IMR-90 (cell line): Measurements from ENCODE around the gene FARS2. TPM values are rescaled to one million over a fixed set of nuclear protein-coding genes. Genes with fewer than 3 reads are reported as not detected.

Source experiments
- ATAC-seq: fragments of 200-7000 bp; cut with Tn5 transposase; 2 replicates; pipeline ENCODE4 v1.9.1; 2020; ENCODE audit warnings: low read depth, mild to moderate bottlenecking, moderate library complexity
- BruUV-seq: library from RNA; stranded (reverse); fragments of 400-500 nt; replicated peaks from 2 replicates; lab custom pipeline; 2021; lab: Mats Ljungman, UMichigan
- CTCF ChIA-PET: fragments of 300-600 bp; formaldehyde crosslinking; extraction: SDS; loops from one replicate; lab custom pipeline; 2021; ENCODE audit warnings: antibody characterized with exemption; lab: Yijun Ruan, JAX
- POLR2A ChIA-PET: fragments of 300-600 bp; sonication (Branson Sonifier 250); formaldehyde crosslinking; loops from one replicate; lab custom pipeline; 2022; ENCODE audit warnings: antibody characterized with exemption; ENCODE audit not compliant: unreplicated experiment; lab: Charles Lee
- DNase-seq: peaks from one replicate; pipeline ENCODE4 v3.0.0; 2013
- H2AFZ ChIP-seq: replicated peaks from 2 replicates; pipeline ENCODE3; 2013; ENCODE audit warnings: low read length, mild to moderate bottlenecking; ENCODE audit not compliant: poor library complexity
- H2AK5ac ChIP-seq: 2 replicates; pipeline ENCODE4 v1.6.1; 2013; ENCODE audit warnings: low read depth, low read length, inconsistent platforms
- H2AK9ac ChIP-seq: replicated peaks from 2 replicates; pipeline ENCODE3; 2013; ENCODE audit warnings: mild to moderate bottlenecking, low read depth, low read length, moderate library complexity; ENCODE audit not compliant: poor library complexity
- H2BK120ac ChIP-seq: 2 replicates; pipeline ENCODE4 v1.6.1; 2013; ENCODE audit warnings: low read depth, low read length, inconsistent platforms
- H2BK15ac ChIP-seq: 3 replicates; pipeline ENCODE4 v1.6.1; 2013; ENCODE audit warnings: low read depth, low read length, inconsistent platforms
- H2BK20ac ChIP-seq: 2 replicates; pipeline ENCODE4 v1.6.1; 2013; ENCODE audit warnings: low read depth, mild to moderate bottlenecking, inconsistent platforms, low read length, moderate library complexity
- H2BK5ac ChIP-seq: 2 replicates; pipeline ENCODE4 v1.6.1; 2013; ENCODE audit warnings: mild to moderate bottlenecking, low read depth, low read length, inconsistent platforms; ENCODE audit not compliant: poor library complexity, severe bottlenecking
- H3K14ac ChIP-seq: replicated peaks from 2 replicates; pipeline ENCODE4 v1.6.1; 2013; ENCODE audit warnings: low read depth, low read length, inconsistent platforms
- H3K18ac ChIP-seq: 2 replicates; pipeline ENCODE4 v1.6.1; 2013; ENCODE audit warnings: low read depth, low read length, control low read depth
- H3K23ac ChIP-seq: 2 replicates; pipeline ENCODE4 v1.6.1; 2013; ENCODE audit warnings: low read depth, low read length, inconsistent platforms
- H3K27ac ChIP-seq: 2 replicates; pipeline ENCODE4 v1.5.1; 2013; ENCODE audit warnings: mild to moderate bottlenecking, control low read depth, low read length; ENCODE audit not compliant: insufficient read depth
- H3K27me3 ChIP-seq: 2 replicates; pipeline ENCODE4 v1.6.1; 2013; ENCODE audit warnings: low read length; ENCODE audit not compliant: control insufficient read depth, insufficient read depth
- H3K36me3 ChIP-seq: 2 replicates; pipeline ENCODE4 v1.6.1; 2013; ENCODE audit warnings: low read length, mixed read lengths; ENCODE audit not compliant: control insufficient read depth, insufficient read depth
- H3K4ac ChIP-seq: 2 replicates; pipeline ENCODE4 v1.6.1; 2013; ENCODE audit warnings: low read depth, low read length, inconsistent platforms
- H3K4me1 ChIP-seq: 2 replicates; pipeline ENCODE4 v1.6.1; 2013; ENCODE audit warnings: low read length, mixed read lengths; ENCODE audit not compliant: control insufficient read depth, insufficient read depth
- H3K4me2 ChIP-seq: 2 replicates; pipeline ENCODE4 v1.6.1; 2013; ENCODE audit warnings: low read depth, mild to moderate bottlenecking, control low read depth, low read length, moderate library complexity
- H3K4me3 ChIP-seq: 2 replicates; pipeline ENCODE4 v1.5.1; 2013; ENCODE audit warnings: low read depth, mild to moderate bottlenecking, control low read depth, low read length, moderate library complexity; ENCODE audit not compliant: insufficient read depth
- H3K56ac ChIP-seq: 2 replicates; pipeline ENCODE4 v1.6.1; 2013; ENCODE audit warnings: low read length, inconsistent platforms; ENCODE audit not compliant: insufficient read depth; ENCODE audit errors: extremely low read depth
- H3K79me1 ChIP-seq, 2 experiments: 2 replicates each; pipeline ENCODE4 v1.6.1; 2013; ENCODE audit warnings: low read length in 2 of 2, inconsistent platforms in 1 of 2, low read depth in 1 of 2
- H3K9ac ChIP-seq: 2 replicates; pipeline ENCODE4 v1.6.1; 2013; ENCODE audit warnings: low read depth, low read length, control low read depth
- H3K9me1 ChIP-seq: 2 replicates; pipeline ENCODE4 v1.6.1; 2013; ENCODE audit warnings: low read length, inconsistent platforms; ENCODE audit not compliant: insufficient read depth
- H3K9me3 ChIP-seq: 2 replicates; pipeline ENCODE4 v1.6.1; 2013; ENCODE audit warnings: low read length; ENCODE audit not compliant: control insufficient read depth, insufficient read depth
- H4K20me1 ChIP-seq: 2 replicates; pipeline ENCODE4 v1.6.1; 2013; ENCODE audit warnings: low read length, inconsistent platforms; ENCODE audit not compliant: insufficient read depth
- H4K5ac ChIP-seq: 2 replicates; pipeline ENCODE4 v1.6.1; 2013; ENCODE audit warnings: mild to moderate bottlenecking, low read depth, low read length, control low read depth
- H4K8ac ChIP-seq, 2 experiments: 2 replicates each; pipeline ENCODE4 v1.6.1; 2013; ENCODE audit warnings: low read depth in 2 of 2, low read length in 2 of 2, control low read depth in 1 of 2, inconsistent platforms in 1 of 2
- H4K91ac ChIP-seq: 2 replicates; pipeline ENCODE4 v1.6.1; 2013; ENCODE audit warnings: low read depth, low read length, inconsistent platforms; ENCODE audit not compliant: insufficient read depth
- BHLHE40 ChIP-seq: fragments of 150-350 bp; IDR thresholded peaks from 2 replicates; pipeline ENCODE4 v1.6.1; 2016; ENCODE audit warnings: mild to moderate bottlenecking, low read depth, low read length
- CEBPB ChIP-seq: IDR thresholded peaks from 2 replicates; pipeline ENCODE4 v1.6.1; 2012; ENCODE audit warnings: low read depth, low read length, improper control_type of control experiment
- CHD1 ChIP-seq: IDR thresholded peaks from 2 replicates; pipeline ENCODE4 v1.6.1; 2012; ENCODE audit warnings: low read depth, low read length, improper control_type of control experiment
- ELK1 ChIP-seq: fragments of 150-350 bp; IDR thresholded peaks from 2 replicates; pipeline ENCODE4 v1.6.1; 2016; ENCODE audit warnings: low read depth, mild to moderate bottlenecking, low read length, moderate library complexity, borderline replicate concordance
- FOS ChIP-seq: fragments of 150-350 bp; IDR thresholded peaks from 2 replicates; pipeline ENCODE4 v1.6.1; 2016; ENCODE audit warnings: low read depth, low read length
- MAFK ChIP-seq: IDR thresholded peaks from 2 replicates; pipeline ENCODE4 v1.6.1; 2012; ENCODE audit warnings: low read depth, low read length, improper control_type of control experiment
- MAZ ChIP-seq: IDR thresholded peaks from 2 replicates; pipeline ENCODE4 v1.6.1; 2012; ENCODE audit warnings: low read depth, mild to moderate bottlenecking, low read length, improper control_type of control experiment, moderate library complexity, borderline replicate concordance
- MXI1 ChIP-seq: IDR thresholded peaks from 2 replicates; pipeline ENCODE4 v1.6.1; 2012; ENCODE audit warnings: low read depth, mild to moderate bottlenecking, low read length, moderate library complexity, borderline replicate concordance
- NFE2L2 ChIP-seq: fragments of 150-350 bp; IDR thresholded peaks from 2 replicates; pipeline ENCODE4 v1.6.1; 2016; ENCODE audit warnings: low read depth, mild to moderate bottlenecking, low read length
- RAD21 ChIP-seq: IDR thresholded peaks from 2 replicates; pipeline ENCODE4 v1.6.1; 2012; ENCODE audit warnings: low read length, improper control_type of control experiment
- RFX5 ChIP-seq: IDR thresholded peaks from 2 replicates; pipeline ENCODE4 v1.8.0; 2012; ENCODE audit warnings: low read depth, mild to moderate bottlenecking, low read length, moderate library complexity
- SMC3 ChIP-seq: fragments of 150-350 bp; IDR thresholded peaks from 2 replicates; pipeline ENCODE4 v1.6.1; 2016; ENCODE audit warnings: low read depth, mild to moderate bottlenecking, antibody characterized with exemption, low read length, moderate library complexity
- WGBS, 2 experiments: methylation state at CpG; one replicate each; pipeline versions ENCODE4 v1.1.5 to v1.1.7; 2013; ENCODE audit warnings: missing lambda C conversion rate in 2 of 2; ENCODE audit not compliant: insufficient read length in 1 of 2; ENCODE audit errors: extremely low coverage in 2 of 2; 5-methylcytosine and 5-hydroxymethylcytosine counted together
- dilution Hi-C: fragments of 300-500 bp; cut with HindIII; formaldehyde crosslinking; loops from one replicate; pipeline ENCODE4 v1.14.3; 2018; ENCODE audit warnings: low sequenced_read_pairs; ENCODE audit not compliant: unreplicated experiment
- in situ Hi-C: fragments of 300-500 bp; cut with MboI; formaldehyde crosslinking; loops from 3 replicates; pipeline ENCODE4 v1.14.3; 2019; ENCODE audit warnings: low sequenced_read_pairs, inconsistent platforms, mixed read lengths
- intact Hi-C: fragments of 100-400 bp; cut with micrococcal nuclease; formaldehyde crosslinking; loops from 2 replicates; pipeline ENCODE4 v1.10.0; 2022
- polyA plus RNA-seq, 3 experiments: library from polyadenylated mRNA; depleted of rRNA; stranded (reverse); fragments of >200 nt; gene quantifications; 2 replicates each; pipeline ENCODE4 v1.2.3, GENCODE V29; 2012; ENCODE audit warnings: low replicate concordance in 1 of 3
- total RNA-seq: library from RNA; depleted of rRNA; stranded (reverse); fragments of >200 nt; gene quantifications from 2 replicates; pipeline ENCODE4 v1.2.3, GENCODE V29; 2012
- TF ChIP-seq, protein P1 (sequence below): conservative IDR thresholded peaks from 2 replicates; pipeline ENCODE4 v1.5.1; 2012; ENCODE audit warnings: mild to moderate bottlenecking, low read depth, low read length, improper control_type of control experiment

FARS2 gene
- total and polyA plus RNA-seq, 2 of the 4 experiments (the other 2 are of a cell fraction), result 12.1 to 28.9 TPM

DNA sequence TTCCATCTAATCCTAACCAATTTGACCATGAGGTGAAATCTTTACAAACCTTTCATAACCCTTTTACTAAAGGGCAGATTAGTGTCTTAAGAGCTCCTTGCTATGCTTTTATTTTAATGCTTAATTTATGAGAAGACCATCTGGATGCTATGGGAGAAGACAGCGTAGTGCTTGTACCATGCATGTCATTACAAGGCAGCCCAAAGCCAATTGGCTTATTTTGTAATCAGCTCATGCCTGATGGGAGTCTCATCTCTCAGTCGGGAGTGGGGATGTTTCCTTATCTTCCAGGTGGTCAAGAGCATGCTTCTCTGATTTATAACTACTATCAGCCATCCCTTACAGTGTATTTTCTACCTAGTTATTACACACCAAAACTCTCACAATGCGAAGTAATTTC lies 304.7 kb downstream of the FARS2 start:
- Histone ChIP-seq H3K4ac (no peak overlapping the region), H3K36me3 (no peaks in the 10 kb centered on the region), H3K9me3 (no peaks in the 10 kb centered on the region), H3K23ac (no peak overlapping the region), H2AK9ac (no peak overlapping the region), H3K14ac (no peak overlapping the region), H2AFZ (no peak overlapping the region), H3K4me1 (no peaks in the 10 kb centered on the region), H3K9ac (no peak overlapping the region), H2AK5ac (no peak overlapping the region), H4K5ac (no peak overlapping the region), H4K8ac (no peak overlapping the region), H2BK15ac (no peak overlapping the region), H3K79me1 (0 out of 4 replicates have a peak, but pooled peaks cover 3 to 4% of the 10 kb centered on the region in 2 experiments), H3K56ac (no peak overlapping the region), H2BK20ac (no peak overlapping the region), H3K27ac (no peak overlapping the region), H4K91ac (no peak overlapping the region), H2BK5ac (no peak overlapping the region), H3K18ac (no peak overlapping the region), H3K4me2 (no peak overlapping the region), H3K27me3 (no peaks in the 10 kb centered on the region), H4K20me1 (no peaks in the 10 kb centered on the region), H3K4me3 (no peak overlapping the region), H2BK120ac (no peak overlapping the region), H3K9me1 (no peaks in the 10 kb centered on the region; the same call in 1 of the 2 replicates)
- no CpG with 5 or more reads among the region's 3 CpGs for whole genome bisulfite sequencing, 2 experiments
- ChIA-PET POLR2A (no interaction called here), CTCF (no interaction called here)
- in situ Hi-C loops (no loop called here), dilution Hi-C loops (no loop called here), intact Hi-C loops (no loop called here)
- DNase-seq (no peak), ATAC-seq (no peak)
- no TSS peak for BruUV-seq
- TF ChIP-seq, protein P1, sequence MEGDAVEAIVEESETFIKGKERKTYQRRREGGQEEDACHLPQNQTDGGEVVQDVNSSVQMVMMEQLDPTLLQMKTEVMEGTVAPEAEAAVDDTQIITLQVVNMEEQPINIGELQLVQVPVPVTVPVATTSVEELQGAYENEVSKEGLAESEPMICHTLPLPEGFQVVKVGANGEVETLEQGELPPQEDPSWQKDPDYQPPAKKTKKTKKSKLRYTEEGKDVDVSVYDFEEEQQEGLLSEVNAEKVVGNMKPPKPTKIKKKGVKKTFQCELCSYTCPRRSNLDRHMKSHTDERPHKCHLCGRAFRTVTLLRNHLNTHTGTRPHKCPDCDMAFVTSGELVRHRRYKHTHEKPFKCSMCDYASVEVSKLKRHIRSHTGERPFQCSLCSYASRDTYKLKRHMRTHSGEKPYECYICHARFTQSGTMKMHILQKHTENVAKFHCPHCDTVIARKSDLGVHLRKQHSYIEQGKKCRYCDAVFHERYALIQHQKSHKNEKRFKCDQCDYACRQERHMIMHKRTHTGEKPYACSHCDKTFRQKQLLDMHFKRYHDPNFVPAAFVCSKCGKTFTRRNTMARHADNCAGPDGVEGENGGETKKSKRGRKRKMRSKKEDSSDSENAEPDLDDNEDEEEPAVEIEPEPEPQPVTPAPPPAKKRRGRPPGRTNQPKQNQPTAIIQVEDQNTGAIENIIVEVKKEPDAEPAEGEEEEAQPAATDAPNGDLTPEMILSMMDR, result no peak
- TF ChIP-seq FOS (no peak), CEBPB (no peak), ELK1 (no peak), MAZ (no peak), RAD21 (no peak), MAFK (no peak), SMC3 (no peak), BHLHE40 (no peak), RFX5 (no peak), NFE2L2 (no peak), CHD1 (no peak), MXI1 (no peak)
